Measurements from ENCODE around the gene C1QC.

C1QC gene

DNA sequence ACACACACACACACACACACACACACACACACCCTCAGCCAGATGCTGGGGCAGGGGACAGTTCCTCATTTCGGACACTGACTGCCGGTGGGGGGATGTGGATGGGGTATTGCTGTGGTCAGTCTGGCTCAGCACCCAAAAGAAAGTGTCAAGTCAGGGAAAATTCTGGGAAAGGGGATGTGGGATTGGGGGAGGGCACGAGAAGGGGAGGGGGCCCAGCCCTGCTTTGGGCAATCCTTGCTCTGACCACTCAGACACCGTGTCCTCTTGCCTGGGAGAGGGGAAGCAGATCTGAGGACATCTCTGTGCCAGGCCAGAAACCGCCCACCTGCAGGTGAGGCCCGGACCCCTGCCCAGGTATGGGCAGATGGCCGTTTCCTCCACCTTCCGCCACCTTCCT lies at the start of gene C1QC:
Gene C1QC (plus strand): TSS at position 253 of the 400 bp plus-strand sequence. CDS start 391 bp downstream, outside the sequence.
- no peak for DNase-seq

DNA sequence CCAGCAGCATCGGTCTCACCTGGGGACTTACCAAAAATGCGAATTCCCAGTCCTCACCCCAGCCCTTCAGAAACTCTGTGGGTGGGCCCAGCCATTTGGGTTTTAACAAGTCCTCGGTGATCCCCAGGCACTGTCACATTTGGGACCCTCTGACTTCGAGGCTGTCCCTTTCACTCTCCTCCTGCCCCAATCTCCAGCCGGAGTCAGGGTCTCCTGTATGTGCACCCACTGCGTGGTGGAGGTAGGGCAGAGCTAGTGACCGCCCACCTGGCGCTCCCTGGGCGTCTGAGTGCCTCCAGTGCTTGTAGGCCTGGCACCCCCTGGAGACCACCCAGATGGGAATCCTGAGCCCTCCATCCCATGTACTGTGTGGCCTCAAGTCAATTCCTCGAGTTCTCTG lies 49.0 kb upstream of the C1QC start:
- no peak for DNase-seq

DNA sequence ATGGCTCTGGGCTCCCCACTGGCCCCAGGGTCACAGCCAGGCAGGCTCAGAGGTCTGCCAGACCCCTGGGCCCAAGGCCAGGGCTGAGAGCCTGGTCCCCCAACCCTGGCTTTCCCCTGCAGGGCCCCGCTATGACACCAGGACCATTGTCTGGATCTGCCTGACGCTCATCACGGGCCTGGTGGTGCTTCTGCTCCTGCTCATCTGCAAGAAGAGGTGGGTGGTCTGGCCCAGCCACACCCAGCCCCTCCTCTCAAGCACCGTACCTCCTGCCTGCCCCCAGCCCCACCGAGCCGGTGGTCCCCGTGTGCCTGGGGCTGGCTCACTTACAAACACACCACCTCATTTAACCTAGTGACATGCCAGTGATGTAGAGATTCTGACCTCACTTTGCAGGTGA lies 48.3 kb upstream of the C1QC start:
- no peak for DNase-seq

DNA sequence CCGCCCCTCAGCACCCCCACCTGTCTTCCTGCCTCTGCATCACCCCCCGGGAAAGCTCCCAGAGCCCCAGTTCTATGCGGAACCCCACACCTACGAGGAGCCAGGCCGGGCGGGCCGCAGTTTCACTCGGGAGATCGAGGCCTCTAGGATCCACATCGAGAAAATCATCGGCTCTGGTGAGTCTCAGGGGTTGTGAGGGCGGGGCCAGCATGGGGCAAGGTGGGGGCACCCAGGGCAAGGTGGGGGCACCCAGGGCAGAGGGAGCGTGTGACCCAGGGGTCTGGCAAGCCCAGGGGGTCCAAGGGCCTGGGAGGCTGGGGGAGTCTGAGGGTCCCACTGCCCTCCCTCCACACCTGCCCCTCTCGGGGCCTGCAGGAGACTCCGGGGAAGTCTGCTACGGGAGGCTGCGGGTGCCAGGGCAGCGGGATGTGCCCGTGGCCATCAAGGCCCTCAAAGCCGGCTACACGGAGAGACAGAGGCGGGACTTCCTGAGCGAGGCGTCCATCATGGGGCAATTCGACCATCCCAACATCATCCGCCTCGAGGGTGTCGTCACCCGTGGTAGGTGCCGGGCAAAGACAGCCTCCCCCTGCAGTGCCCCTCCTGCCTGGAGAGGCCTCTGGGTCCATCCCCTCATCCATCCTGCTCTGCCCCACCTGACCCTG lies 46.0 kb upstream of the C1QC start:
- no peak for DNase-seq

DNA sequence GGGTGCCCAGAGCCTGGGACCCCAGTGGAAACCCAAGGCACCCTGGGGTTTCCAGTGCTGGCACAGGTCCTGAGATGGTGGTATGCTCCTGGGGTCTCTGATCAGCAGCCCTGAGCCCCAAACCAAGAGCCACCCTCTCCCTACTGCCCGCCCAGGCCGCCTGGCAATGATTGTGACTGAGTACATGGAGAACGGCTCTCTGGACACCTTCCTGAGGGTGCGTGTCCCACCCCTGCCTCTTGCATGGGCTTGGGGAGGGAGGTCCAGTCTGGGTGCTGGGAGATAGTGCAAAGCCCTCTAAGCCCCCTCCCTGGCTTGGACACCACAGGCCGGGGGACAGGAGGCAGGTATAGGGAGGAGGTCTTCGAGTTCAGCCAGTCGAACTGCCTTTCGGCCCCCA lies 45.4 kb upstream of the C1QC start:
- no peak for DNase-seq

DNA sequence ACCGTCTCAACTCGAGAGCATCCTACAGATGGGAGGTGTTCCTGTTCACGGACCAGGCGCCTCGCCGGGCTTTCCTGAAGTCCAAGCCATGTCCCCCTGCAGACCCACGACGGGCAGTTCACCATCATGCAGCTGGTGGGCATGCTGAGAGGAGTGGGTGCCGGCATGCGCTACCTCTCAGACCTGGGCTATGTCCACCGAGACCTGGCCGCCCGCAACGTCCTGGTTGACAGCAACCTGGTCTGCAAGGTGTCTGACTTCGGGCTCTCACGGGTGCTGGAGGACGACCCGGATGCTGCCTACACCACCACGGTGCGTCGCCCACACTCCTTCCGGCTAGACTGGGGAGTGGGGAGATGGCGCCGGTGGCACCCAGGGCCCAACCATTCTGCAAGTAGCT lies 44.7 kb upstream of the C1QC start:
- no peak for DNase-seq

DNA sequence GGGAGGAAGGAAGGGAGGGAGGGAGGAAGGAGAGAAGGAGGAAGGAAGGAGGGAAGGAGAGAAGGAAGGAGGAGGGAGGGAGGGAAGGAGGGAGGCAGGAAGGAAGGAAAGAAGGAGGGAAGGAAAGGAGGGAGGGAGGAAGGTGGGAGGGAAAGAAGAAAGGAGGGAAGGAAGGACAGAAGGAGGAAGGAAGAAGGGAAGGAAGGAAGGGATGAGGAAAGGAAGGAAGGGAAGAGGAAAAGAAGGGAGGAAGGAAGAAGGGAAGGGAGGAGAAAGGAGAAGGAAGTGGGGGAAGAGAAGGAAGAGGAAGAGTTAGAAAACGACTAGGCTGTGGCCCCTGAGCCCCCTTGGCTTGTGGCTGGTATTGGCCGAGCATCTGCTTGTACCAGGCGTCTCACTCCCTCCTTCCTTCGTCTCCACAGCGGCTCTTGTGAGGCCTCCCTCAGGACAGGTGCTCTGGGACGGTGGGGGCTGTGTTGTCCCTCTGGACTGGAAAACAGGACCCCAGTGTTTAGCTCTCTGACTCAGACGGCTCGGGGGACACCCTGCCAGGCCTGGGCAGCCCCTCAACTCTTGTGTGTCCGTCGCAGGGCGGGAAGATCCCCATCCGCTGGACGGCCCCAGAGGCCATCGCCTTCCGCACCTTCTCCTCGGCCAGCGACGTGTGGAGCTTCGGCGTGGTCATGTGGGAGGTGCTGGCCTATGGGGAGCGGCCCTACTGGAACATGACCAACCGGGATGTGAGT lies 43.2 kb upstream of the C1QC start:
- no peak for DNase-seq

DNA sequence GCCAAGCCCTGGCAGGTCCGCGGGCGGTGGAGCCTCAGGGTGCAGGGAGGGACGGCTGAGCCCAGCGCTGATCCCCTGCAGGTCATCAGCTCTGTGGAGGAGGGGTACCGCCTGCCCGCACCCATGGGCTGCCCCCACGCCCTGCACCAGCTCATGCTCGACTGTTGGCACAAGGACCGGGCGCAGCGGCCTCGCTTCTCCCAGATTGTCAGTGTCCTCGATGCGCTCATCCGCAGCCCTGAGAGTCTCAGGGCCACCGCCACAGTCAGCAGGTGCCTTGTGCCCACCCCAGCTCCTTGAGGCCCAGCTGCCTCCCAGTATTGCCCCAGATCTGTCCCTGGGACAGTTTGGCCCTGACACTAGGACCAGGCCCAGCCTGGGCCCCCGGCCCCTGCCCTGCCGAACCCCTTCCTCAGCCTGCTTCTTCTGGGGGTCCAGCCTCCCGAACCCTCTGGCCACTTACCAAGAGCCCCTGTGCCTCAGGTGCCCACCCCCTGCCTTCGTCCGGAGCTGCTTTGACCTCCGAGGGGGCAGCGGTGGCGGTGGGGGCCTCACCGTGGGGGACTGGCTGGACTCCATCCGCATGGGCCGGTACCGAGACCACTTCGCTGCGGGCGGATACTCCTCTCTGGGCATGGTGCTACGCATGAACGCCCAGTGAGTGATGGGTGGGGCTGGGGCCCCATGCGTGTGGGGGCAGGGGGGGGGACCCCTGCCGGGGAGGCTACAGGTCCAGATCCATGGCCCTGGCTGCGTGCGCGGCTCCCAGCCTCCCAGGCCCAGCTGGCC lies 42.4 kb upstream of the C1QC start:
- DNase-seq, result no peak

DNA sequence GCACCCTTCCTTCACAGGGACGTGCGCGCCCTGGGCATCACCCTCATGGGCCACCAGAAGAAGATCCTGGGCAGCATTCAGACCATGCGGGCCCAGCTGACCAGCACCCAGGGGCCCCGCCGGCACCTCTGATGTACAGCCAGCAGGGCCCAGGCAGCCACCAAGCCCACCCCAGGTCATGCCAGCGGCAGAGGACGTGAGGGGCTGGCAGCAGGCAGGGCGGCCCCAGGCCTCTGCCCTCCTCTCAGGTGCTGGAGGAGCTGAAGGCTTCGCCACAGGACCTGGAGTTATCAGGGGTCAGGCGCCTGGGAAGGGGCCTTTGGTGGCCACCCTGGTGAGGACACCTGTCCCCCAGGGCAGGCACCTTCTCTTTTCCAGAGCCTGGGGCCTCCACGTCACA lies 41.8 kb upstream of the C1QC start:
- no peak for DNase-seq

DNA sequence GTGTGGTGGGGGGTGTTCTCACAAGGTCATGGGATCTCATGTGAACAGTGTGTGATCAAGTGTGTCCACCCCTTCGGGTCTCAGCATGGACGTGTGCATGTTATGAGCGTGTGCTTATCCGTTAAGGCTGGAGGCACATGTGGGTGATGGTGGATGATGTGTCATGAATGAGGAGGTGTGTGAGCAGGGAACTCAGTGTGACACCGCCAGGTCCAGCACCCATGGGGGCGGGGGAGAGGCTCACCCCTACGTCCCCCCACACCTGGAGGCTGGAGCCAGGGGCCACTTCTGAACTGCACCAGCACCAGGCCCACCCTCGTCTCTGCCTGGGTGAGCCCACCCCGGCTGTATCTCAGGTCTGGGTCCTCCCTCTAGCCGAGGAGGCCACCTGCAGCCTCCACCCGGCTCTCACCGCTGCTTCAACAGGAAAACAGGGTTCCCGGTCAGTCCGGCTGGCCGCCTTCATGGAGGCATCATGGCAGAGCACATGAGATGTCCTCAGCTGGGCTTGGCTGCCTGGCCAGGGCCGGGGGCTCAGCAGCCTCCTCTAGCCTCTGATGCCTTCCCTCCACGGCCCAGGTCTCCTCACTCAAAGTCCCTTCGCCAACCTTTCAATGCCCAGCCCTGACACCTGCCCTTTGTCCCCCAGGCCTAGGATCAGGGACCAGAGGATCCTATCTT lies 41.2 kb upstream of the C1QC start:
- DNase-seq, result no peak

DNA sequence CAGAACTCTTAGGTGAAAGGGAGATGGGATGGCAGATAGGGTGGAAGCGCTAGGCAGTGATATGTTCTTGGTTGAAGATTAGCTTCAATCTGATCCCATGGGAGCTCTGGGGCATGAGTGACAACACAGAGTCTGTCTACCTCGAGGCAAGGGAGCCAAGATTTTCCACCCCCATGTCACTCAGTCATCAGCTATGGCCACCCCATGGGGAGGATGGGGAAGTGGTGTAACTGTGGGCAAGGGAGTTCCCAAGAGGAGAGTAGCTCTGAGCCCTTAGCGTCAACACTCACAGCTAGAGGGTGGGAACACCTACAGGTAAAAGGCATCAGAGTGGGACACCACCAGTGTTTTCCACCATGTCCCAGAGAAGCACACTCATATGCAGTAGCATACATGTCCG lies 37.3 kb upstream of the C1QC start:
- no peak for DNase-seq

DNA sequence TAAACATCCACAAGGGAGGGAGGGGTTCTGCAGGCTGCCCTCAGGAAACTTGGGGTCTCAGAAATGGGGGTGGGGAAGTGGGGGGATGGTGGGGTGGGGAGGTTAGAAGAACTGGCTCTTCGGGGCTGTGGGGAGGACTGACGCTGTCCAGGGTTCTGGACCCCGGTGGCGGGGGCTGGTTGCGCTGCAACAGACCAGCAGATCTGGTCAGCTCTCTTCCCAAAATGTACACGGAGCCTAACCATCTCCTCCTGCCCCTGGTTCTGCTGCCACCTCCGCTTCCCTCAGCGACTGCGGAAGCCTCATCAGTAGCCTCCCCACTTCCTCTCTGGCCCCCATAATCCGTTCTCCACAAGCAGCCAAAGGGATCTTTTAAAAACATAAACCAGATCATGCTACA lies 36.3 kb upstream of the C1QC start:
- no peak for DNase-seq

DNA sequence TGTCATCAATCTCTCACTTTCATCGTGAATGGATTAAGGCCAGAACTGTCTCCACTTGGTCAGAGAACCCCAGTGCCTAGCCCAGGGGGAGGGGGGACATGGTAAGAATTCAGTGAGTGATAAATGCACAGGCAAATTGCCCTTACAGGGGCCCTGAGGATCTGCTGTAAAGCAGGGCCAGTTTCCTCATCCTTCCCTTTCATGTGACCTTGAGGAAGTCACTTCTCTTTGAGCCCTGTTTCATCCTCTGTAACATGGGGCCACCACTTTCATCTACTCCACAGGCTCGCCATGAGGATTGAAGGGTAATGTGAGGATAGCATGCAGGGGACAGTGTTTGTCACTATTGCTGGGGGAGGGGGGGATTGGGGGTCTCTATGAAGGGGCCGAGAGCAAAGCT lies 35.1 kb upstream of the C1QC start:
- DNase-seq, result no peak

DNA sequence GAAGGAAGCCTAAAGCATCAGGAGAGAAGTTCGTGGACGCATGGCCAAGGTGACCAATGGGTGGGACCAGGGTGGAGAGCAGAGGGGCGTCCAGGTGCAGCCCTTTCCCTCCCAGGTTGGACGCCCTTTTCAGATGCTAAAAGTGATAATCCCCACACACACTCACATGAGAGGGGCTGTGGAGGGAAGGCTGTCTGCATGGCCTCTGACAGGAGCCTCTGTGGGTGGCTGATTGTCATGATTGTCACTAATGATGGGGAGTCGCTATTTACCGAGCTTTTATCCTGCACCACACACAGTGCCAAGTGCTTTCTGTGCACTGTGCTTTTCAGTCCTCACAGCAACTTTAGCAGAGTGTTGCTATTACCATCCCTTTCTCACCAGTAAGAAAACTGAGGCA lies 34.1 kb upstream of the C1QC start:
- DNase-seq, result no peak

DNA sequence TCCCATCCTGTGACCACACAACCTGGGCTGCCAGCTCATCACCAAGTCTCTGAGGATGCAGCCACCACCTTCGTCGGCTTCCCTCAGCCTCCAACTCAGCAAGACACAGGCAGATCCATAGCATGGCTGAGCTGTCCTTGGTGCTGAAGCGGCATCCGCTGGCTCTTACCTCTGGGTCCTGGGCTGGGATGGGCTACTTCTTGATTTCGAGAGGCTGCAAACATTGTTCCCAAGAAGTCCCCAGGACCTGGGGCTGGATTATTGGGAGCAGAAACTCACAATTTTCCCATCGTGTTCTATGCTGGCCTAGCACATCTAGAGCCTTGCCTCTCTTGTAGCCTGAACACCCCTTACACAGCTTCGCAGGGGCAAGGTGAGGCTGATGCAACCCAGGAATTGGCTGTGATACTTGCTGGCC lies 31.9 kb upstream of the C1QC start:
- no peak for DNase-seq

DNA sequence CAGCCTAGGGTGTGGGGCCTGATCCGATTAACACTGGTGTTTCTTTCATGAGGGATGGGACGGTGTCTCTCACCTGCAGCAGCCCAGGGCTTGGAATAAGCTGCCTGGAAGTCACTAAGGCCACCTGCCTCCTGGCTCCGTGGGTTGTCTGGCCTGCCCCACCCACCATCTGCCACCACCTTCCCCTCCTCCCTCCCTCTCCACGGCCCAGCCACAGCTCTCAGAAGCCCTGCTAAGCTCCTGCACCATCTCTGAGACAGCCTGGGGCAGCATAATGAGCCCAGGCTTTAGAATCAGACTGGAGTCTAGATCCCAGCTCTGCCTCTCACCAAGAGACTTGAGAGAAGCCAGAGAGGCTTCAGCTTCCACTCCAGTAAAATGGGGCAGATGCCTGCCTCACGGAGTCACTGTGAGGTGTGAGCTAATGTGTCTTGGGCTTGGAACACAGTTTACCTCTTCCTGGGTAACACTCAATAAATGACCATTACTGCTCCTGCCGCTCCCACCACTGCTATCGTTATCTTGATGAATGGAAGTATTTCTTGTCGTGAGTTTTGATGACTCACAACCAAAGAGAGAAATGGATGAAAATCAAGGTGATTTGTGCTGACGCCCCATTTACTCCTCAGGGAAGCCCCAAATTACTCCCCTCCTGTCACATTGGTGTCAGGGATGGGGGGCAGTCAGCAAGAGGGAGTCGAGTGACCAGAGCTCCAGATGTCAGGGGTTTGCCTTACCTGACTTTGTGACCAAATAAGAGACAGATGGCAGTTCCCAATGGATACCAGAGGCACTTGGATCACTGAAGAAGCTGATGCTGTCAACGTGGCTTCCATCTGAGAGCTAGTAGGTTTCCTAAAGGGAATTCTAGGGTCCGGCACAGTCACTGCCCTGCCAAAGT lies 30.5 kb upstream of the C1QC start:
- no peak for DNase-seq

DNA sequence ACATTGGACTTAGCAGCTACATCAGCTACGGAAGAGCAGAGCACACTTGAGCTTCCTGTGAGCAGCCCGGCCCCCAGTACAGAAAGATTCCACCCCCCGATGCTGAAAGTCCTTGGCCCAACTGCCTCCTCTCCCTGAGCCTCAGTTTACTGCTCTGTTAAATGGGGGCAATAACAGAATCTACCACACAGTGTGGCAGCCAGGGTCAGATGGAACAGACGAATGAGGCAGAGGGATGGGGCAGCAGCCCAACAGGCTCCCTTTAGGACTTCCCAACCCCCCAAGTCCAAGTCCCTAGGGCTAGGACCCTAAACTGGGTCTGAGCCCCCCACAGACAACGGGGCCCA lies 29.9 kb upstream of the C1QC start:
- DNase-seq, result no peak

DNA sequence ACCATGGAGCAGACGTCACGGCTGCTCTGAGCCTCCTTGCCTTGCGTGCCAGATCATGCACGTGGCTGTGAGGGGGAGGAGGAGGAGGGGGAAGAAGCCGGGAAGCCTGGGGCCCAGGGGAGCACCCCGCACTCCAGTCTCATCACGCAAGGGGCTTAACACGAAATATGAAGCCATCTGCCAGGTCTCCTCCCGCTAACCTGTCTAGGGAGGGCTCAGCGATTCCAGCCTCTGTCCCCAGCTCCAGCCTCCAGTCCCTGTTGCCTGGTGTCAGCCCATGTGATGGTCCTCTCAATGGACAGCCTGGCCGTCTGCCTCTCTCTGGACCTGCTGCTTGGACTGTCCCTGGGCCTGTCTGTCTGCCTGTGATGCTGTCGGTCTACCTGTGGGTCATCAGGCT lies 29.5 kb upstream of the C1QC start:
- DNase-seq, result no peak

DNA sequence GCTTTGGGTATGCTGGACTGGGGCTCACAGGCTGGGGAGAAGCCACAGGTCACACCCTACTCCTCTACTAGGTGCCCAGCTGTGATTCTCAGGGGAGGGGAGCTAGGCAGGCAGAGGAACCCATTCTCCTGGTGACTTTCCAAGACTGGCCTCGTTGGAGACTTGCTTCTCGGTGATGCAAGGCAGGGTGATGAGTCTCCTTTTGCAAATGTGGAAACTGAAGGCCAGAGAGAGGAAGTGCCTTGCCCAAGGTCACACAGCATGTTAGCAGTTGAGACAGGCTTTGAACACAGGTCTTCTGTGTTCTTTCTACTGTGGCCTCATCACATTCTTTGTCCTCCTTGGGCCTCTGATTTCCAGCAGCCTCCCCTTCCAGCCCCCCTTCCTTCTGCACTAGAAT lies 27.5 kb upstream of the C1QC start:
- no peak for DNase-seq

DNA sequence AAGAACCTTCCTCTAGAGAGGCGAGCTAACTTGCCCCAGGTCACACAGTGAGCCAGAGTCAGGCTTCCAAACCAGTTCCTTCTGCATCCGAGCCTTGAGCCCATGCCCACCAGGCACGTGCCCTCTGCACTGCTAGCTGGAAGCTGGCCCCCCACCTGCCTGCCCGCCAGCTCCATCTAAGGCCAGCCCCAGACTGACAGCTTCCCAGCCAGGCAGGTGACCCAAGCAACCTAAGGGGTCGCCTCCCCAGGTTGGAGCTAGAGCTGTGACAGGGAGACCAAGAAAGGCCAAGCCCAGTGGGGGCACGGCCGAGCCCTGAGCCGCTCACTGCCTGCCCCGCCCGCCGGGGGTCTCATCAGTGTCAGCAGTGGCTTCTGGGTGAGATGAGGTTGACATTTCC lies 26.9 kb upstream of the C1QC start:
- no peak for DNase-seq

DNA sequence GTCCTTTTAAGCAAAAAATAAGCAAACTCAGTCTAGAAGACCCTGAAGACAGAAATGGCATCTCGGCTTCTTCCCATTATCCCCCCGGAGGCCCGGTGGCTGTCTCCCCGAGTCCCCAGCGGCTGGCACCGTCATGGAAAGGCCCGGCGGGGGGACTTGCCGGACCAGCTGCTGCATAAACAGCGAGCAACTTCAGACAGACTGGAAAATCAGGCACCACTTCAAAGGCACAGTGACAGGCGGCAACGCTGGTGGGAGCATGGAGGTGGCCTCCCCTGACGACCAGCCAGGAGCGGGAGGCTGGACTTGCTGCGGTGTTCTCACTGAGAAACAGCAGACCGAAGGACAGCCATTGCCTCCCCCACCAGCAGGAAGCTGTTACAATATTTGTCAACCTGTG lies 25.4 kb upstream of the C1QC start:
- DNase-seq, result no peak

DNA sequence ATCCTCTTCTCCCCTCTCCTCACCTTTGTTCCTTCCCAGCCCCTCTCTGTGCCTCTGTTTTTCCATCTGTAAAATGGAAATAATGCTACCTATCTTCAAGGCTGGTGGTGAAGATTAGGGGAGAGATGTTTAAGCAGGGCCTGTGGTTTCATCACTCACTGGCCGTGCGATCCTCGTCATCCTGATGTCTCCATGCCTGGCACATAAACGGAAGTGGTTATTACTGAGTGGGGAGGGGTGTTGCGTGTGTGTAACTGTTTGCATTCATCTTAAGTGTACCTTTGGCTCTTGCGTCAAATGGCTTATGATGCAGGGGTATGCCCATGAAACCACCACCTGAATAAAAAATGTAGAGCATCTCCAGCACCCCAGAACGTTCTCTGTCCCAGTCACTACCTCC lies 24.2 kb upstream of the C1QC start:
- no peak for DNase-seq

DNA sequence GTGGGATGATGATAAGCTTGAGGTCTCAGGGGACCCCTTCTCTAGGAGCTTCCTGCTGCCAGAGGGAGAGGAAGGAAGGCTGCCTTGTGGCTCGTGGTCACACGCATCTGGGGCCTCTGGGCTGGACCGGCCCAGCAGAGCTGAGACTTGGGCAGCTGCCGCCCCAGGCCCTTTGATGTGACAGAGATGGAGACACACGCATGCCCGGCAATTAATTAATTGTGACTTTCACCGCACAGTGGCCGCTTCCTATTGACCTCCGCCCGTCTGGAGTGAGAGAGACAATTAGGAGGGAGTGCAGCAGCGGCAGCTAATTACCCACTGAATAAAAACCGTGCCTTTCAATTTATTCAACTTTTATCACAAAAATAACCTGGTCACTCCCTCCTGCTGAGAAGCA lies 23.6 kb upstream of the C1QC start:
- no peak for DNase-seq
